Cardiac muscle cell (in vitro differentiated cells and primary cell): Measurements from ENCODE around the gene ZW10. TPM values are rescaled to one million over a fixed set of nuclear protein-coding genes. Genes with fewer than 3 reads are reported as not detected.
"Not testable (repeated sequence)": the region's sequence is repeated elsewhere in the genome, so short reads cannot be mapped to it uniquely, and the experiment has no call there.

ENCODE experiments used
- DNase-seq, 2 donors: peaks; one replicate each; pipeline versions ENCODE4 v3.0.0 to v3.0.0-alpha.2; 2010 to 2017; ENCODE audit warnings: low read depth in 1 of 2, low spot score in 1 of 2
- H3K27ac ChIP-seq: fragments of 200-600 bp; sonication (generic); 2 replicates; pipeline ENCODE4 v1.5.1; 2016
- H3K27me3 ChIP-seq: fragments of 200-600 bp; sonication (generic); 2 replicates; pipeline ENCODE4 v1.6.0; 2016; ENCODE audit warnings: control low read depth
- H3K36me3 ChIP-seq: fragments of 200-600 bp; sonication (generic); 2 replicates; pipeline ENCODE4 v1.5.1; 2016; ENCODE audit warnings: control low read depth
- H3K4me1 ChIP-seq: fragments of 200-600 bp; sonication (generic); 2 replicates; pipeline ENCODE4 v1.8.1; 2017; ENCODE audit warnings: low read depth, mild to moderate bottlenecking, mixed run types
- H3K4me3 ChIP-seq: fragments of 200-600 bp; sonication (generic); 2 replicates; pipeline ENCODE4 v1.5.1; 2016; ENCODE audit warnings: mild to moderate bottlenecking
- H3K9me3 ChIP-seq: fragments of 200-600 bp; sonication (generic); 2 replicates; pipeline ENCODE4 v1.5.1; 2017; ENCODE audit warnings: low read depth, mild to moderate bottlenecking, control low read depth
- CTCF ChIP-seq: IDR thresholded peaks from 2 replicates; pipeline ENCODE4 v1.5.1; 2012; ENCODE audit warnings: low read depth, mild to moderate bottlenecking, low read length
- polyA plus RNA-seq: library from polyadenylated mRNA; unstranded; fragments of >200 nt; fragmentation: Nextera tagmentation; extraction: Ambion mirVana; gene quantifications from 2 replicates; pipeline ENCODE4 v1.2.1, GENCODE V29; 2016
- total RNA-seq: library from RNA; depleted of rRNA; stranded (reverse); fragments of >200 nt; gene quantifications from 2 replicates; pipeline ENCODE4 v1.2.3, GENCODE V29; 2016

Gene ZW10
- total and polyA plus RNA-seq, 2 experiments from 2014 or later = 9.3 to 14.7 TPM

DNA sequence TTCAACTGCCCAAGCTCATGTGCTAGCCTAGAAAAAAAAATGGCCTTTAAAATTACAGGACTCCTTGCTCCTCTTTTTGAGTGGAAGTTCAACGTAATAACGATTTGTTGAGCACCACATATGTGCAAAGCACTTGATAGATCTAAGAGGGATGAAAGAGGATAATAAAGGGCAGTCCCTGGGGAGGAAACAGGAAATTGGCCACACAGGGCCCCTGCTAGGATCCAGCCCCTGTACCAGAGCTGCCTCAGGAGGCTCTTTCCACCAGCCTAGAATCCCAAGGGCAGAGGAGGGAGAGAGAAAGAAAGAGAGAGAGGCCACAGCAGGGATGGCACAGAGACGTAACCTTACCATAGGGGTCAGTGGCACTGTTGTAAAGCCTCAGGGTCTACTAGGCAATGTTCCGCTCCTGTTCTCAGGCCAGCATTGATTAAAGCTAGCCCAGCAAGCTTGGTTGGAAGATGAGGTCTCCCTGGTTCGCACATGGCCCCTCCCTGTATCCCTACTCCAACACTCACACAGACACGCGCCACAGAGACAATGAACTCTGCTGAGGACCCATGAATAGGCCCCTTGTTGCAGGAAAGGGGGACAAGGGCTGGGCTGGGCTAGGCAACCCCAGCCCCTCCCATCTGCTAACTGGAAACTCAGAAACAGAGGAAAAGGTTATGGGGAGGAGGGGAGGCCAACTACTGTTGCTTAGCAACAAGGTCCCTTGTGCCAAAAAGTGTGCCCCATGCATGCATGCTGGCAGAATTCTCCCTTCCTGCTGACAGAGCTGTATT lies 67.4 kb downstream of the ZW10 start, which contains the start of gene TMPRSS5:
TSS of gene TMPRSS5 (minus strand) at position 438 of the 785 bp plus-strand sequence. CDS start at position 354, 84 bp downstream.
- no peak within 1 kb of the TSS for H3K4me3 ChIP-seq
- no peak for TF ChIP-seq CTCF
- H3K27me3 ChIP-seq = no peaks in the 10 kb centered on the region
- H3K4me1 ChIP-seq = no peaks in the 10 kb centered on the region
- no peaks in the 10 kb centered on the region for H3K9me3 ChIP-seq
- no peaks in the 10 kb centered on the region for H3K36me3 ChIP-seq
- H3K27ac ChIP-seq = no peak within 1 kb of the TSS
- DNase-seq = no peak

DNA sequence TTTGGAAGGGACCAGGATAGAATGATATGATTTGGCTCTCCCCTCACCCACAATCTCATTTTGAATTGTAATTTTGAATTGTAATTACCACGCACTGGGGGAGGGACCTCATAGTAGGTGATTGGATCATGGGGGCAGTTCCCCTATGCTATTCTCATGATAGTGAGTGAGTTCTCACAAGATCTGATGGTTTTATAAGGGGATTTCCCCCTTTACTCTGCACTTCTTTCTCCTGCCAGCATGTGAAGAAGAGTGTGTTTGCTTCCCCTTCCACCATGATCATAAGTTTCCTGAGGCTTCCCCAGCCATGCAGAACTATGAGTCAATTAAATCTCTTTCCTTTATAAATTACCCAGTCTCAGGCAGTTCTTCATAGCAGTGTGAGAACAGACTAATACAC lies 69.9 kb downstream of the ZW10 start:
- H3K4me1 ChIP-seq, DNase-seq, H3K9me3 ChIP-seq, H3K27ac ChIP-seq, H3K27me3 ChIP-seq, H3K36me3 ChIP-seq, H3K4me3 ChIP-seq: not testable (repeated sequence)

DNA sequence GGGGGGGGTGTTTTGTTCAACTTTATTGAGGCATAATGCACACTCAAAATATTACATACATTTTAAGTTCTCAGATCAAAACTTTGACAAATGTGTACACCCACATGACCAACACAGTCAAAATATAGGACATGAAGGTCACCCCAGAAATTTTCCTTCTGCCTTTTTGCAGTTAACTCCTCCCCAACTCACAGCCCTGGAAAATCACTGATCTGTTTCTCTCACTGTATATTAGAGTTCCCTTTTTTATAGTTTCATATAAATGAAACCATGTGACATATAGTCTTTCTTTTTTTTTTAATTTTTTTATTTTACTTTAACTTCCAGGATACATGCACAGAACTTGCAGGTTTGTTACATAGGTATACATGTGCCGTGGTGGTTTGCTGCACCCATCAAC lies 72.0 kb downstream of the ZW10 start:
- Histone ChIP-seq H3K4me3 (no peak overlapping the region), H3K27me3 (no peaks in the 10 kb centered on the region), H3K36me3 (no peaks in the 10 kb centered on the region), H3K9me3 (no peaks in the 10 kb centered on the region), H3K27ac (no peak overlapping the region), H3K4me1 (no peaks in the 10 kb centered on the region)
- no peak for TF ChIP-seq CTCF
- no peak for DNase-seq

GRCh38 chr11:113698515-113698914 lies 75.0 kb downstream of the ZW10 start:
- no peaks in the 10 kb centered on the region for H3K9me3 ChIP-seq
- H3K27ac ChIP-seq = no peak overlapping the region
- H3K4me1 ChIP-seq = no peaks in the 10 kb centered on the region
- H3K4me3 ChIP-seq = no peak overlapping the region
- no peak for TF ChIP-seq CTCF
- no peaks in the 10 kb centered on the region for H3K27me3 ChIP-seq
- peak in 1 of 2 donors; percentile 20 for DNase-seq
- no peaks in the 10 kb centered on the region for H3K36me3 ChIP-seq

GRCh38 chr11:113697756-113698407 lies 75.6 kb downstream of the ZW10 start:
- Histone ChIP-seq H3K36me3 (no peaks in the 10 kb centered on the region), H3K4me3 (no peak overlapping the region), H3K27me3 (no peaks in the 10 kb centered on the region), H3K27ac (no peak overlapping the region), H3K9me3 (no peaks in the 10 kb centered on the region), H3K4me1 (no peaks in the 10 kb centered on the region)
- TF ChIP-seq CTCF = no peak
- DNase-seq = no peak

DNA sequence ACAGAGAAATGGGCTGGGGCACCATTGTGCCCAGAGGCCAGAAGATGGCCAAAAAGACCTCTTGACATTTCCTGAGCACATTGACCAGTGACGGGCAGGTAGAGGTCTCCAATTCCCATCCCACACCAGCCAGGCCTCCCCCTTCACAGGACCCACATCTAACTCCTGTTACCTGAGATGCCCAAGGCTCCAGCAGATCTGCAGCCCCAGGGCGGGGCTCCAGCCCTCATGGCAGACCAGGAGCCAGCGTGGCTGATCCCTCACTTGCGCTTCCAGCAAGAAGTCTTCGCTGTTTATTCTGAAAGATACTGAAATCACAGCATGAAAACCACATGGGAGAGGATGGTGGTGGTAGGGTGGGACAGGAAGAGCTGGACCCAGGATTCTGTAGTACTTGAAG lies 76.4 kb downstream of the ZW10 start:
- Histone ChIP-seq H3K27me3 (no peaks in the 10 kb centered on the region), H3K27ac (no peak overlapping the region), H3K9me3 (no peaks in the 10 kb centered on the region), H3K4me3 (no peak overlapping the region), H3K4me1 (no peaks in the 10 kb centered on the region), H3K36me3 (no peaks in the 10 kb centered on the region)
- DNase-seq = no peak
- no peak for TF ChIP-seq CTCF
